GM19023 (cell line): ENCODE data around the gene ALPP.
"Not testable (repeated sequence)": the region's sequence is repeated elsewhere in the genome, so short reads cannot be mapped to it uniquely, and the experiment has no call there.

Experiments
- ATAC-seq: cut with Tn5 transposase; IDR thresholded peaks from one replicate; pipeline ENCODE4 v1.9.1; 2021; ENCODE audit warnings: mild to moderate bottlenecking, moderate library complexity; ENCODE audit not compliant: unreplicated experiment

Gene ALPP

DNA sequence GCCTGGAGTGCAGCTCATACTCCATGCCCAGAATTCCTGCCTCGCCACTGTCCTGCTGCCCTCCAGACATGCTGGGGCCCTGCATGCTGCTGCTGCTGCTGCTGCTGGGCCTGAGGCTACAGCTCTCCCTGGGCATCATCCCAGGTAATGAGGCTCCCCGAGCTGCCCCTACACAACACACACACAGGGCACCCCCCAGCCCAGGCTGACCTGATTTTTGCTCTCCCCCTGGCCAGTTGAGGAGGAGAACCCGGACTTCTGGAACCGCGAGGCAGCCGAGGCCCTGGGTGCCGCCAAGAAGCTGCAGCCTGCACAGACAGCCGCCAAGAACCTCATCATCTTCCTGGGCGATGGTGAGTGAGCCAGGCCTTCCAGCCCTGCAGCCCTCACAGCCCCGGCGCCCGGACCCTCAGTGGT, at the start of gene ALPP:
Gene ALPP, plus strand, starts transcription at position 17 of the 417 bp plus-strand sequence. Its CDS starts 52 bp downstream, at position 69.
- ATAC-seq, result not testable (repeated sequence)

DNA sequence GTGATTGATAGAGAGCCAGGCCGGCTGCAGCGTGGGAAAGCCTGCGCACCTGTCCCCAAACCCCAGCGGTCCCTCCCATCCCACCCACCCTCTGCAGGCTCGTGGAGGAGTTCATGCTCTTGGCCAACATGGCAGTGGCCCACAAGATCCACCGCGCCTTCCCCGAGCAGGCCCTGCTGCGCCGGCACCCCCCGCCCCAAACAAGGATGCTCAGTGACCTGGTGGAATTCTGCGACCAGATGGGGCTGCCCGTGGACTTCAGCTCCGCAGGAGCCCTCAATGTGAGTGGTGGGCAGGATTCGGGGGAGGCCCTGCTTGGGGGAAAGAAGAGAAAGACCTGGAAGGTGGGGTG, 48.9 kb upstream of the ALPP start:
- ATAC-seq, result no peak

DNA sequence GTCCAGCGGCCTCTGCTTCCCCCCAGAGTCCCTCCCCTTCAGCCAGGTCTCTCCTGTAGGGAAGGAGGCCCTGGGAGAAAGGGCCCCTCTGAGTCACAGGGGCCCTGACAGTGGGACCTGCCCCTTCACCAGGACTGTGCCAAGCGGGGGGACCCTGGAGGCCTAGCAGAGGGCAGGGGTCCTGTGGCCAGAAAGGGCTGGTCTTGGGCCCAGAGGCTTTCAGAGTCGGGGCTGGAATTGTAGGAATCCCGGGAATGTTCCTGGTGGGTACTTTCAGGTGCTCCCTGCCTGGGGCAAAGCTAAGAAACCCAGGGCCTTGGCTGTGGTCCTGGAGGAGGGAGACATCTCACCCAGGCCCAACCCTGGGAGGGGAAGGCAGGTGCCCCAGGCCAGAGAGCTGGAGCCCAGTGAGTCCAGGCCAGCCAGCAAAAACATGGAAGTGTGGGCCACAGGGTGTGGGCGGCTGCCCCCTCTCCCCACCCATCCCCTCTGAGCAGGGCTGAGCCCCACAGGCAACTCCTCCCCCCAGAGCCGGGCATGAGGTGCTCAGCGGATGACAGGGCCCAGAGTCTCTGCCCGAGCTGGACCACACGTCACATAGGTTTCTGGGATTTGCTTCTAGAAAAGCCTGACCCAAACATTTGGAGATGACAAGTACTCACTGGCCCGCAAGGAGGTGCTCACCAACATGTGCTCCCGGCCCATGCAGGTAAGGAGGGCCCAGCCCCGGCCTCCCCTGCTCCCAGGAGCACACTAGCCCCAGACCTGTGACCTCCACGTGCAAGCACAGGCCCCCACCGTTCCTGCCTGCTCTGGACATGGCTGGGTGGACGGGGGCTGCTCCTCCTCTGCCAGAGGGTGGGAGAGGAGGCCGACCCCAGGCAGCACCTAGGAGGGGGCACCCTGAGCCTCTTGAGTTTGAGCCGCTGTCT, 48.2 kb upstream of the ALPP start:
- no peak for ATAC-seq

DNA sequence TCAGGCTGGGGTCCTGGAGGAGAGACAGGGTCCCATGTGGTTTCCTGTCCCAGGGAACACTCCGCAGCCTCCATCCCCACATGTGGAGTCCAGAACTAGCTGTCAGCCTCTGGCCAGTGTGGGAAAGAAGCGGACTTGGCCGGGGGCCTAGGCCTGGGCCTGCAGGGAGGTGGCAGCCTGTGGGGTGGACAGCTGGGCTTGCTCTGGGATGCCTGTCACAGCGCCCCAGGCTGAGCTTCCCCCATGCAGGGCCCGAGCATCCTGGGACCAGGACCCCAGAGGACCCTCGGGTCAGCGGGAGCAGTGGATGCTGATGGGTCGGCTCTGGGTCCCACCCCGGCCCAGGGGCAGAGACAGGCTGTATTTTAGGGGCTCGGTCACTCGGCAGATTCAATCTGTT, 47.5 kb upstream of the ALPP start:
- not testable (repeated sequence) for ATAC-seq

DNA sequence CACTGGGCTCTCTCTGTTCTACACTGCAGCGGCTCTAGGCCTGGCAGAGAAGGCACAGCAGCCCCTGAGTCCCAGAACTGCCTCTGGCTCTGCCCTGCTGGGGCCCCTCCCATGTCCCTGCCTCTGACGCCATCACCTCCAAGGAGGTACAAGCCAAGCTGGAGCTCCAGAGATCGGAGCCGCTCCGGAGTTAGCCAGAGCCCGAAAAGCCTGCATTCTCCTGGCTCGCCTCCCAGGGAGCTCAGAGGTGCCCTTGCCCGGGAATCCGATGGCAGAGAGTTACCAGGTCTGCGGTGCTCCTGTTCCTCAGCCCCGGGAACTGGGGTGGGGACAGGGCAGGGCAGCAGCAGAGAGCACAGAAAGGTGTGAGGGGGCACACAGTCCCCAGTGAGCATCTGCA, 46.9 kb upstream of the ALPP start:
- not testable (repeated sequence) for ATAC-seq

DNA sequence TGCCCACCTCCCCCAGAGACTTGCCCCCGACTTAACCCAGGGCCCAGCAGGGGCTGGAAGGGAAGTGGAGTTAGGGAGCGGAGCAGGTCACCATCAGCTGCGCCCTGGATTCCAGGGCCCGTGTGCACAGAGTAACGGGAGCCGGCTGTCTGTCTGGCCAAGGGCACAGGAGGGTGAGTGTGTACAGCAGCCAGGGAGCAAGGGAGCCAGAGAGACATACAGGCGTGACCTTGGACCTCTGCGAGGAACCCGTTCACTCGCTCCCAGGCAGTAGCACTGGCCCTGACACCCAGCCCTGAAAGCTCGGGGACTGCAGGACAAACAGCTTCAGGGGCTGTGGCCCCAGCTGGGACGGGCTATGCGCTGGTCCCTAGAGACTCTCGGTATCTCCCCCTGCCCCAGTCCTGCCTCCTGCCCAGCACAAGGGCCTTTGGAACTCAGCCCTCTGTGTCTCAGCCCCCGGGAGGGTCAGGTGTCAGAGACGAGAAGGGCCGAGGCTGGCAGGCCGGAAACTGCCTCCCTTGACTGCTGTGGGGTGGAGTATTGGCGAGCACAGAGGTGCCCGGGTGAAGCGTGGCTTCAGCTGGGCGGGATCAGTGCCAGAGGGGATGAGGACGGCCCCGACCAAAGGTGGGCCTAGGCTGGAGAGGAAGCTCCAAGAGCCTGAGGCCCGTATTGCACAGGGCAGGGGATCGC, 46.2 kb upstream of the ALPP start:
- ATAC-seq, result not testable (repeated sequence)

DNA sequence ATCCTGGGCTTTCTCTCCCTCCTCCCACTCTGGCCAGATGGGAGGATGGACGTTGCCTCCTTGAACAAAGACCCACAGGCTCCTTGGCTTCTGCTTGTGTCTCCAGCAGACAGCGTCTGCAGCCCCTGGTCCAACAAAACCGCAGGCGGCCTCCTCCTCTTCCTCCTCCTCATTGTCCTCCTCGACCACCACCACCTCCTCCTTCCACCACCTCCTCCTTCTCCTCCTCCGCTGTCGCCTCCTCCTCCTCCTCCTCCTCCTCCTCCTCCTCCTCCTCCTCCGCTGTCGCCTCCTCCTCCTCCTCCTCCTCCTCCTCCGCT, 45.7 kb upstream of the ALPP start:
- no peak for ATAC-seq

DNA sequence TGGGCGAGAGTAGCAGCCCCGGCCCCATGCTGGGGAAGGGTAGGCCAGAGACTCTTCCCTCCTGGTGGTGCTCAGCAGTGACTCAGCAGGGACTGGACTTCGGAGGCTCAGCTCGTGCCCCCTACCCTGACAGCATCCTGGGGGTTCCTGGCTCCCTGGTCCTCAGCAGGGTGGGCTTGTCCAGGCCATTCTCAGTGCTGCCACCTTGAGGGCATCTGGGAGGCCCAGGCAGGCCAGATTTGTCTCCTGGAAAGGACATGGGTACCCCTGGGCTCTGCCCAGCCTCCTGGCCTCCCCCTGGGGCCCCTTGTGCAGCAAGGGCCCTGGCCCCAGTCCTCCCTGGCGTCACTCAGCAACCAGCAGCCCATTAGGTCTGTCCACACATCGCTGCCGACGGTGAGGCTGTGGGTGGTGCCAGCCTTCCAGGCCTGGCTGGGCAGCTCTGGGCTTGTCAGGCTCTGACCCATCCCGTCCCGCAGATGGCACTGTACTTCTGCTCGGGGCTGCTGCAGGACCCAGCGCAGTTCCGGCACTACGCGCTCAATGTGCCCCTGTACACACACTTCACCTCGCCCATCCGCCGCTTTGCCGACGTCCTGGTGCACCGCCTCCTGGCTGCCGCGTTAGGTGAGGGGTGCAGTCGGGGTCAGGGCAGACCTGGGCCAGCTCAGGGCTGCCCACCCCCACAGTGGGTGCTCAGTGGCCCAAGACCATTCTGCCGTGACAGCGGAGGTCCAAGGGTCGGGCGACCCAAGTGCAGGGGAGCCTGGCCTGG, 45.0 kb upstream of the ALPP start:
- ATAC-seq, result no peak

DNA sequence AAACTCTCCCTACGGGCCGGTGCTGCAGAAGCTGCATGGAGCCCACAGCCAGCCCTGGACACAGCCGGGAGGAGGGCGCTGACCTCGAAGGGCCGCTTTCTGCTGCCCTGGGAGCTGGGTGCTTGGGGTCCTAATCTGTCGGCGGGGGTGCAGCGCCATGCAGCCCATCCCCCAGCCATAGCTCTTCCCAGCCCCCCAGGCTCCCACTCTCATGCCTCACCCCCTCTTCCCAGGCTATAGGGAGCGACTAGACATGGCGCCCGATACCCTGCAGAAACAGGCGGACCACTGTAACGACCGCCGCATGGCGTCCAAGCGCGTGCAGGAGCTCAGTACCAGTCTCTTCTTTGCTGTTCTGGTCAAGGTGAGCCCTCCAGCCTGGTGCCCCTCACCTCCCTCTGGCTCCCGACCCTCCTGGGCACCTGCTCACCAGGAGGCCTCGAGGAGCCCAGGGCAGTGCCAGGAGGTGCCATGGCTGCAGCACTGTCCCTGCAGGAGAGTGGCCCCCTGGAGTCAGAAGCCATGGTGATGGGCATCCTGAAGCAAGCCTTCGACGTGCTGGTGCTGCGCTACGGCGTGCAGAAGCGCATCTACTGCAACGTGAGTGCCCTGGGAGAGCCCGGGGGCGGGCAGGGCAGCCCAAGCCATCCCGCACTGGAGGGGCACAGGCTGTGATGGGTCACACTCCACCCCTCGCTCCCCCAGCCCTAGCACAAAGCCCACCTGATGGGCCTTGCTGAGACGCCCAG, 44.2 kb upstream of the ALPP start:
- ATAC-seq, result not testable (repeated sequence)

DNA sequence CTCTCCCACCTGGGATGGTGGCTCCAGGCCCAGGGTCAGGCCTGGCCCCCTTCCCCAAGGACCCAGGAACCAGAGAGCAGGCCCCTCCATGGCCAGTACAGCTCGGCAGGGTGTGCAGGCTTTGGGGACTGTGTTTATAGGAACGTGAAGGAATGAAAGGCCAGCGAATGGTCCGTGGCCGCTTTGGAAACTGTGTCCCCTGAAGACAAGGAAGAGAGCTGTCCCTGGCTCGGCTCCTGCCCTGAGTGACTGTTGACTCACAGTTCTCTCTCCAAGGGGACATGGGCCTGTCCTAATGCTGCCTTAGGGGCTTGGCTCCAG, 43.7 kb upstream of the ALPP start:
- not testable (repeated sequence) for ATAC-seq

DNA sequence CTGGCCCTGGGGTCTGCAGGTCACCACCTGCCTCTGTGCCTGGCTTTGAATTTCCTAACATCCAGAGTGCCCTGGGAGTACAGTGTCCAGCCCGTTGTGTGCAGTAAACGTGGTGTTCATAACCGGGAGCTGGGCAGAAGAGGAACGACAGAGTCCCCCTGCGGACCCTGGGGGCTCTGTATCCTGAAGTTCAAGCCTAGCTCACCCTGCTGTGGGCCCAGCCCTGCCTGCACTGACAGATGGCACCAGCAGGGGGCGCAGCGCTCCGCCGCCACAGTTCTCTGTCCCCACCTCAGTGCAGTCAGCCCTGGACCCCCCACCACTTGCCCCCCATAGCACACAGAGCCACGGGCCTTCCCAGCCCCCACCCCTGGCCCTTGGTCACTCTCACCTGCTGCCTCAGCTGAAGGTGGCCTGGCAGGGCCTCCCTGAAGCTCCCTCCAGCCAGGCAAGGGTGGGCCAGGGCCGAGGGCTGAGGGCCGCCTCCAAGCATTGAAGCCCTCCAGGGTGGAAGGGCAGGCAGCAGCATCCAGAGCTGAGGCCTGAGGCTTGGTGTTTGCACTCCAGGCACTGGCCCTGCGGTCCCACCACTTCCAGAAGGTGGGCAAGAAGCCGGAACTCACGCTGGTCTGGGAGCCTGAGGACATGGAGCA, 43.2 kb upstream of the ALPP start:
- not testable (repeated sequence) for ATAC-seq

DNA sequence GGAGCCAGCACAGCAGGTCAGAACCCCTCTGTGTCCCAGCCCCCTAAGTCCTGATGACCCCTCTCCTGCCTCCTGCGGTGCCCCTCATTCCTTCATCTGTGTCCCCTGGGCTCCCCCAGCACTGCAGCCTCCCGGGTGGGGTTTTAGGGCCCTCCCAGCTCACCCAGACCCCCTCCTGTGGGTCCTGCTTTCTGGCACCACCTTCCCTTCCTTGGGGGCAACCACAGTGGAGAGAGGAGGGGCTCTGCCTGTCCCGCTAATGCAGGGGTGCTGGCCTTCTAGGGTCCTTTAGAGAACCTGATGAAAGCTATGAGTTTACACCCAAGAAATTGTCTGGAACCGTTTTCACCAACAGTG, 42.7 kb upstream of the ALPP start:
- ATAC-seq, result no peak

DNA sequence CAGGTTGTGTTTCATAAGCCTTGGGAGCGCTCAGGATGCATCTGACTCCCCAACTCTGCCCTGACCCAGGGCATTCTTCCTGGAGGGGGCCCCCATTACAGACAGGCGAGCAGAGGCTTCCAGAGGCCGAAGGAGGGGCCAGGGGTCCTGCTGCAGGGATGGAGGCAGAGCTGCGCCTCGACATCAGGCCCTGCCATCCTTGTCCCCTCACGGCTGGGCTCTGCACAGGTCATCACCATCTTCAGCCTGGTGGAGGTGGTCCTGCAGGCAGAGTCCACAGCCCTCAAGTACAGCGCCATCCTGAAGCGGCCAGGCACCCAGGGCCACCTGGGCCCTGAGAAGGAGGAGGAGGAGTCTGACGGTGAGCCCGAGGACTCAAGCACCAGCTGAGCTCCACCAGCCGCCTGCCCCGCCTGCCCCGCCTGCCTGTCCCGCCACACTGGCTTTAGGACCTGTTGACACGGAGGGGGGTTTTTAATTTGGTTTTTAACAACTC, 42.3 kb upstream of the ALPP start:
- no peak for ATAC-seq

DNA sequence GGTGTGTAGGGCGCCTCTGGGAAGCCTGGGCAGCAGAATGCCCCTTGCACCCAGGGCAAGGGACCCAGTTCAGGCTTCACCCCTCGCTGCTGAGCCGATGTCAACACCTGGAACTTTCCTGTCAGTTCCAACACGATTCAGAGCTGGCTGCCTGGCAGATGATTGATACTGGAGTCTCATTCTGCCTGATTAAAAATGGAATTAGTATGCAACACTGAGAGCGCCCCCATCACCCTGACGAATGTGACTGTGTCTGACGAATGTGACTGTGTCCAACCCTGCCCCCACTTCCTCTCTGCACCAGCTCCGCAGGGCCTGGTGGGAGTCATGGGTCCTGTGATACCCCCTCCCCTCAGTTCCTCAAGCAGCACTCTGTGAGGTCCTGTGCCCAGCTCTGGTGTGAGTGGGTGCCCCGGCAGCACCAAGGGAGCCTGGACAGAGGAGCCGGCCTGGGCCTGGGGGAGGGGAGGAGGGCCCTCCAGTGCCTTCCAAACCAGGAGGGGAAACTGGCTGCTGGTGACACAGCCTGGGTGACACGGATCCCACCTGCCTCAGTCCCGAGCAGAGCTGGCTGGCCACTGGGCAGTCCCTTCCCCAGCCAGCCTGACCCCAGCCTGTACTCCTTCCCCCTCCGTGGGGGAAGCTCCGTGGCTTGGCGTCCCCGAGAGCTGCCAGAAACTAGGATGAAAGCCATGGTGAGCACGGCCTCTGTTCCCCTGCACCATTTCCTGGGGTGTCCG, 41.4 kb upstream of the ALPP start:
- ATAC-seq, result no peak

DNA sequence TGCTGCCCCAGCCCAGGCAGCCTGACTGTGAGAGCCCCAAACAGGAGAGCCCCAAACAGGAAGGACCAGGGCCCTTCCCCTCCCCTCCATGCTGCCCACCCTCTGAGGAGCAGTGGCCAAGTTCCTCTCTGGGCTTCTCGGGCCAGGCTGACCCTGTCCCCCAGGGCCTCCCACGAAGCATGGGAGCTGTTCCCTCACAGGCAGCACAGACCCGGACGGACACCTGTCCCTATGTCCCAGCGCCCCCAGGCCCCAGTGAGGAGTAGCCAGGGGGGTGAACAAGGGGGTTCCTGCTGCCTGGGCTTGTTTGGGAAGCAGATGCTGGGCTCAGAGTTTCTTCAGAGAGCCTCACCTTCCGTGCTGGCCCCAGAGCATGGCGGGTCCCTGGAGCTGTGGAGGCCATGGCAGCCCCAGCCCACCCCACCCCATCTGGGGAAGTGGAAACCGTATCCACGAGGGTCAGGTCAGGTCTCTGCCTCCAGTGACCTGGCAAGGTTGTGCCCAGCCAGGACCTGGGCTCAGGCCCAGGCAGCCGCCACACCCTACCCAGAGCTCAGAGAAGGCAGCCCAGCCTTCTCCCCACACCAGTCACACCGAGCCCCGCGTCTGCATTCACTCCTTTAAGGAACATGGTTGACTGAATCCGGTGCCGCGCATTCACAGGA, 40.3 kb upstream of the ALPP start:
- ATAC-seq, result not testable (repeated sequence)

DNA sequence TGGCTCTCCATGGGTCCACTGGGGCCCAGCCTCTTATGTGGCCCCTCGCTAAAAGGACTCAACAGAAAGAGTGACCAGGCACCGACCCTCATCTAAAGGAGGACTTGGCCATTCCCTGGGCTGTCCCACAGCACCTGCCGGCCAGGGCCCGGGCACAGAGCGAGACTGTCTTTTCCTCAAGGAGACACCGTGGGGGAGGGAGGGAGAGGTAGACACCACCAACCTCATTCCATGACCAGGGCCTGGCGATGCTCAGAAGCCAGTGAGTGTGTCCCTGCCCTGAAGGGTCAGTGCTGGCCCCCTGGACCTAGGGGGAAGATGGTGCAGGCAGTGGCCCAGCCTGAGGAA, 39.8 kb upstream of the ALPP start:
- no peak for ATAC-seq

DNA sequence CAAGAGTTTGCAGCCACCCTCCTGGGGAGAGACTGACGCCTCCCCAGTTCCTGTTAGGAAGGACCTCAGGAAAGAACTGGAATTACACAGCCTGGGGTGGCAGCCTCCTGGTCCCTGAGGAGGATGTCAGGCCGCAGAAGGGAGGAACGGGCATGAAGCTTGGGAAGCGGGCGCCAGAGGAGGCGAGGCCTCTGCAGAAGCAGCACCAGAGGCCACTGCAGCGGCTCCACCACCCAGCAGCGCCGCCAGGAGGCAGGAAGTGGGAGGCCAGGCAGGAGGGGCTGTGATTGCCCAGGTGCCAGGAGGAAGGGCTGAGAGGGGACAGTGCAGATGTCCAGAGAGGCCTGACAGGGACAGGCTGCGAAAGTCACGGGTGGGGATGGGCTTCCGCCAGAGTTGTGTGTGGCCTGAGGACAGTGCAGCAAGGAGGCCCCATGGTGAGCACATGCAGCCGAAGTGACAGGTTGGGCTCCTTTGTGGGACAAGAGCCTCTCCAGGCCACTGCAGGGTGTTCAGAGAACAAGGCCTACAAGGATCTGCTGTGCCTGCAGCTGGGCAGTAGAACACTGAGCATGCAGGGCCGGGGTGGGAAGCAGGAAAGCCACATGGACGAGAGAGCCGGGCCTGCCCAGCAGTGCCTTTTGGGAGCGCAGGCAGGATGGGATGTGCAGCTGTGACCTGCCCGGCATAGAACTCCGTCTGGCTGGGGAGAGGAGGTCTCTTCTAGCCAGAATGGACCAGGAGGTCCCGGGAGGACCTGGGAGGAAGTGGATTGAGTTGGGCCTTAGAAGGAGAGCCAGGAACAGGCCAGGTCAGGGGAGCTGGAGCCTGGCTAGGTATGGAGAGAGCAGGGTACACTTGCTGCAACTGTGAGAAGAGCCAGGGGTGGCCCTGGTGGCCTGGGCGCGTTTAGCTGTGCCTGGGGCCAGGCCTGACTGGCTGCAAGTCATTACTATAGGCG, 39.1 kb upstream of the ALPP start:
- ATAC-seq, result no peak
